Parietal lobe (tissue), 1 donor: Measurements from ENCODE around the gene NLN. TPM values are rescaled to one million over a fixed set of nuclear protein-coding genes. Genes with fewer than 3 reads are reported as not detected.

Experiments
- total RNA-seq: library from RNA; depleted of rRNA; stranded (reverse); fragments of >200 nt; gene quantifications from one replicate; pipeline ENCODE4 v1.2.3, GENCODE V29; 2014

NLN gene
- 69.5 TPM for total RNA-seq

GRCh38 chr5:65721720-65722574 is at the start of gene NLN, which contains the start of gene SGTB:
Gene NLN (plus strand): TSS chr5:65722205. CDS start chr5:65722374, 169 bp downstream.
Gene SGTB (minus strand): TSS chr5:65722109. CDS start chr5:65720807, 1,302 bp downstream.

Other genes with a start within 250 kb of the NLN start
- gene ADAMTS6, start 240.3 kb upstream of the NLN start, total RNA-seq = 11.9 TPM
- 11.3 TPM for gene CENPK, start 159.0 kb upstream of the NLN start, total RNA-seq
- 74.5 TPM for gene PPWD1, start 158.9 kb upstream of the NLN start, total RNA-seq
- 91.4 TPM for gene TRIM23, start 97.9 kb upstream of the NLN start, total RNA-seq
- gene SHLD3, start 97.2 kb upstream of the NLN start, total RNA-seq = 10.0 TPM
- gene TRAPPC13, start 97.2 kb upstream of the NLN start, total RNA-seq = 48.2 TPM
- 25.4 TPM for gene SGTB, start 96 bp upstream of the NLN start, total RNA-seq
- gene ERBIN, start 204.4 kb downstream of the NLN start, total RNA-seq = 99.2 TPM